Fibroblast of the aortic adventitia (primary cell): ENCODE measurements around the gene NUFIP2. TPM values are rescaled to one million over a fixed set of nuclear protein-coding genes. Genes with fewer than 3 reads are reported as not detected.
"Not testable (repeated sequence)": the region's sequence is repeated elsewhere in the genome, so short reads cannot be mapped to it uniquely, and the experiment has no call there.

Source experiments
- DNase-seq: peaks from one replicate; pipeline ENCODE4 v3.0.0-alpha.2; 2010; ENCODE audit warnings: low read depth
- H3K4me3 ChIP-seq: 2 replicates; pipeline ENCODE4 v1.5.1; 2011; ENCODE audit warnings: low read depth, mild to moderate bottlenecking, control low read depth, low read length, moderate library complexity
- CTCF ChIP-seq: IDR thresholded peaks from 2 replicates; pipeline ENCODE4 v1.5.1; 2011; ENCODE audit warnings: mild to moderate bottlenecking, low read length, control low read depth, inconsistent platforms; ENCODE audit not compliant: insufficient read depth
- total RNA-seq: library from RNA; depleted of rRNA; stranded (reverse); fragments of >200 nt; gene quantifications from 2 replicates; pipeline ENCODE4 v1.2.3, GENCODE V29; 2012; ENCODE audit warnings: low replicate concordance

The NUFIP2 gene
- total RNA-seq, 1 donor = 59.7 TPM

- DNase-seq = no peak
- TF ChIP-seq CTCF = no peak
- no peak overlapping the region for H3K4me3 ChIP-seq
Measured at GRCh38 chr17:29225396-29225795, 68.6 kb downstream of the NUFIP2 start.

- not testable (repeated sequence) for H3K4me3 ChIP-seq, DNase-seq
Measured at GRCh38 chr17:29221338-29221737, 72.6 kb downstream of the NUFIP2 start.

- TF ChIP-seq CTCF = peak; percentile 90
- DNase-seq = peak; percentile 89
Measured at GRCh38 chr17:29219378-29220047, 74.4 kb downstream of the NUFIP2 start.

GRCh38 chr17:29216856-29217255, 77.1 kb downstream of the NUFIP2 start:
- no peak for TF ChIP-seq CTCF
- DNase-seq = no peak
- H3K4me3 ChIP-seq = no peak overlapping the region

More at GRCh38 chr17:29219378-29220047, 74.4 kb downstream of the NUFIP2 start:
- no peak overlapping the region for H3K4me3 ChIP-seq

GRCh38 chr17:29216181-29216580, 77.8 kb downstream of the NUFIP2 start:
- no peak for DNase-seq
- no peak overlapping the region for H3K4me3 ChIP-seq
- no peak for TF ChIP-seq CTCF

GRCh38 chr17:29215717-29216116, 78.2 kb downstream of the NUFIP2 start:
- peak; percentile 58 for DNase-seq
- TF ChIP-seq CTCF = no peak
- no peak overlapping the region for H3K4me3 ChIP-seq

- H3K4me3 ChIP-seq = no peak overlapping the region
- TF ChIP-seq CTCF = no peak
- no peak for DNase-seq
Measured at GRCh38 chr17:29215174-29215573, 78.8 kb downstream of the NUFIP2 start.
